Testis (tissue), 5 donors: ENCODE results near the gene CCL28. TPM values are rescaled to one million over a fixed set of nuclear protein-coding genes. Genes with fewer than 3 reads are reported as not detected.
"Not testable (repeated sequence)": the region's sequence is repeated elsewhere in the genome, so short reads cannot be mapped to it uniquely, and the experiment has no call there.

ENCODE experiments used
- DNase-seq: peaks from one replicate; pipeline ENCODE4 v3.0.0-alpha.2; 2019
- H3K27ac ChIP-seq, 2 donors: fragments of 200-600 bp; sonication (generic); one replicate each; pipeline ENCODE4 v1.5.1; 2019
- H3K27me3 ChIP-seq: fragments of 200-600 bp; sonication (generic); one replicate; pipeline ENCODE4 v1.5.1; 2019
- H3K36me3 ChIP-seq: fragments of 200-600 bp; sonication (generic); one replicate; pipeline ENCODE4 v1.5.1; 2017; ENCODE audit warnings: low read depth; ENCODE audit errors: missing control alignments
- H3K4me1 ChIP-seq: fragments of 200-600 bp; sonication (generic); one replicate; pipeline ENCODE4 v1.5.1; 2019
- H3K4me3 ChIP-seq, 2 donors: fragments of 200-600 bp; sonication (generic); one replicate each; pipeline ENCODE4 v1.5.1; 2017 to 2019
- H3K9me3 ChIP-seq: fragments of 200-600 bp; sonication (generic); one replicate; pipeline ENCODE4 v1.5.1; 2017
- POLR2A ChIP-seq: fragments of 450-650 bp; IDR thresholded peaks from one replicate; pipeline ENCODE4 v1.6.1; 2017; ENCODE audit warnings: antibody characterized with exemption, mild to moderate bottlenecking, moderate library complexity
- WGBS, 2 donors: methylation state at CpG; one replicate each; pipeline ENCODE4 v1.1.5; 2018; 5-methylcytosine and 5-hydroxymethylcytosine counted together
- intact Hi-C: fragments of 100-400 bp; cut with DNase I; formaldehyde crosslinking; loops from one replicate; pipeline ENCODE4 v1.15.1; 2023; ENCODE audit warnings: low total_unique reads
- long read RNA-seq, 2 donors: transcript quantifications; one replicate each; lab custom pipeline, GENCODE V29; 2026
- polyA plus RNA-seq: library from polyadenylated mRNA; stranded (reverse); fragments of 350-450 nt; fragmentation: Illumina TruSeq; extraction: RNeasy Lipid Tissue Mini Kit (QIAGEN cat#74804); gene quantifications from one replicate; pipeline ENCODE4 v1.2.3, GENCODE V29; 2014; ENCODE audit warnings: low read depth, low replicate concordance; ENCODE audit not compliant: insufficient read depth
- total RNA-seq, 2 donors: library from RNA; depleted of rRNA; stranded (reverse); fragments of >200 nt; gene quantifications; one replicate each; pipeline ENCODE4 v1.2.3, GENCODE V29; 2016
- TF ChIP-seq, protein P1 (sequence below), 3 experiments: fragments of 450-650 bp in 2 of 3; fragments of 200-600 bp in 1 of 3; sonication (generic) in 1 of 3; IDR thresholded peaks; one replicate each; pipeline ENCODE4 v1.5.1; 2016 to 2019; ENCODE audit warnings: antibody characterized with exemption in 3 of 3, mild to moderate bottlenecking in 2 of 3, moderate library complexity in 1 of 3

Gene CCL28, protein sequence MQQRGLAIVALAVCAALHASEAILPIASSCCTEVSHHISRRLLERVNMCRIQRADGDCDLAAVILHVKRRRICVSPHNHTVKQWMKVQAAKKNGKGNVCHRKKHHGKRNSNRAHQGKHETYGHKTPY
- 1 to 10 TPM; 5.6 to 7.6 TPM for total RNA-seq
- 3.8 TPM for polyA plus RNA-seq
- long read RNA-seq, donor 1, partial matches to known transcripts = 0 of 1 reads
- long read RNA-seq, donor 1, other reads (novel, unspliced or antisense) = 0 of 1 reads
- long read RNA-seq, donor 2 = 0 reads

DNA sequence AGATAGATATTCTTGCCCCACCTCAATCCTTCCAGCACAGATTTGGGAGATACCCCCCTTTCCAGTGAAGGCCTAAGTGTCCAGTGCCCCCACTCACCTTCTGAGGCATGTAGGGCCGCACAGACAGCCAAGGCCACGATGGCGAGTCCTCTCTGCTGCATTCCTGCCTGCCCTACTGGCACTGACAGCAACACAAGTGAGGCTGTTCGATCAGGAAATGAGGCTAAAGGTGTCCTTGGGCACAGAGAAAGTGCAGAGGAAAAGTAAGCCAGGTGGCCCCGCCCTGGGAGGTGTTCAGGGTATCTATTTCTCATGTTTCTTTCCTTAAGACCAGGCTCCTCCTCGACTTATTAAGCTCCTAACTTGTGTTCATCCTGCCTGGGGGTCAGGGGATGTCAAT, at the start of gene CCL28:
CCL28 (minus strand) TSS at position 236 of the 400 bp plus-strand sequence; CDS start at position 161, 75 bp downstream.
- Histone ChIP-seq H3K36me3 (no peaks in the 10 kb centered on the region), H3K9me3 (no peaks in the 10 kb centered on the region), H3K27ac (no peak within 1 kb of the TSS)

DNA sequence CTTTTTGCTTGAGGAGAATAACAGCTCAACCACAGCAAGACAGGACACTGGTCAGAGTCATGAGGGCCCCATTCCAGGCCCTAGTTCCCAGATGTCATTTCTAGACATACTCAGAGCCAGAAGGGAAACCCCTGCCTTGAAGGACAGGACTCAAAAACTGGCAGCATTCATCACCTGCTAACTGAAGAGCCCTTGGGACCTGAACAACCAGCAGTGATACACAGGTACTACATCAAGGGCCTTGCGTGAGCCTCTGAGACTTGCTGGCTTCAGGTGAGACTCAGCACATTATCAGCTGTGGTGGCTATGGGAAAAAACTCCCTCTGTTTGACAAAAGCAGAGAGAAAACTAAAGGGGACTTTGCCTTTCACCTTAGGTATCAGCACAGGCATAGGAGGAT, 48.9 kb upstream of the CCL28 start:
- no peaks in the 10 kb centered on the region for H3K36me3 ChIP-seq
- no peaks in the 10 kb centered on the region for H3K4me1 ChIP-seq
- no peaks in the 10 kb centered on the region for H3K9me3 ChIP-seq
- H3K27ac ChIP-seq = no peak overlapping the region
- DNase-seq = no peak
- H3K27me3 ChIP-seq = no peaks in the 10 kb centered on the region
- H3K4me3 ChIP-seq = no peak overlapping the region
- WGBS, 2 donors = 100% methylated on average over 1 of the region's 1 CpG
- intact Hi-C loops = no loop called here
- no peak for TF ChIP-seq POLR2A

More for the DNA sequence above, at the start of gene CCL28:
- 56 to 90% methylated on average over 6 of the region's 6 CpGs for WGBS, 2 donors
- no peak for TF ChIP-seq POLR2A
- TF ChIP-seq, protein P1, sequence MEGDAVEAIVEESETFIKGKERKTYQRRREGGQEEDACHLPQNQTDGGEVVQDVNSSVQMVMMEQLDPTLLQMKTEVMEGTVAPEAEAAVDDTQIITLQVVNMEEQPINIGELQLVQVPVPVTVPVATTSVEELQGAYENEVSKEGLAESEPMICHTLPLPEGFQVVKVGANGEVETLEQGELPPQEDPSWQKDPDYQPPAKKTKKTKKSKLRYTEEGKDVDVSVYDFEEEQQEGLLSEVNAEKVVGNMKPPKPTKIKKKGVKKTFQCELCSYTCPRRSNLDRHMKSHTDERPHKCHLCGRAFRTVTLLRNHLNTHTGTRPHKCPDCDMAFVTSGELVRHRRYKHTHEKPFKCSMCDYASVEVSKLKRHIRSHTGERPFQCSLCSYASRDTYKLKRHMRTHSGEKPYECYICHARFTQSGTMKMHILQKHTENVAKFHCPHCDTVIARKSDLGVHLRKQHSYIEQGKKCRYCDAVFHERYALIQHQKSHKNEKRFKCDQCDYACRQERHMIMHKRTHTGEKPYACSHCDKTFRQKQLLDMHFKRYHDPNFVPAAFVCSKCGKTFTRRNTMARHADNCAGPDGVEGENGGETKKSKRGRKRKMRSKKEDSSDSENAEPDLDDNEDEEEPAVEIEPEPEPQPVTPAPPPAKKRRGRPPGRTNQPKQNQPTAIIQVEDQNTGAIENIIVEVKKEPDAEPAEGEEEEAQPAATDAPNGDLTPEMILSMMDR (IDR thresholded peaks at IDR 0.05) = no peak
- no peaks in the 10 kb centered on the region for H3K27me3 ChIP-seq
- no peak for DNase-seq
- intact Hi-C loops = no loop called here
- no peaks in the 10 kb centered on the region for H3K4me1 ChIP-seq
- no peak within 1 kb of the TSS for H3K4me3 ChIP-seq

DNA sequence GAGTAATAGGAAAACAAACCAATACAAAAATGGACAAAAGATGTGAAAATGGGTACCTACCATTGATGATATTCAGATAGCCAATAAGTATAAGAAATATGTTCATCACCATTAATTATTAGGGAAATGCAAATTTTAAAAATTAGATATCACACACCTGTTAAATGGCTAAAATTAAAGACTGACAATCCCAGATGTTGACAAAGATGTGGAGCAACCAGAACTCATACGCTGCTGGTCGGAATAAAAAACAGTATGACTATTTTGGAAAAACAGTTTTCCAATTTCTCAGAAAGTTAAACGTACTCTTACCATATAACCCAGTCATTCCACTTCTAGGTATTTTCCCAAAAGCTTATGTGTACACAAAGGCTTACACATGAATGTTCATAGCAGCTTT, 44.4 kb upstream of the CCL28 start:
- intact Hi-C loops = no loop called here
- 95 to 97% methylated on average over 3 of the region's 3 CpGs for WGBS, 2 donors
- no peak for DNase-seq
- H3K4me3 ChIP-seq = no peak overlapping the region
- H3K27ac ChIP-seq = no peak overlapping the region
- no peaks in the 10 kb centered on the region for H3K27me3 ChIP-seq
- no peaks in the 10 kb centered on the region for H3K9me3 ChIP-seq
- no peaks in the 10 kb centered on the region for H3K36me3 ChIP-seq
- TF ChIP-seq, protein P1 (IDR thresholded peaks at IDR 0.05) = no peak
- TF ChIP-seq POLR2A = no peak
- no peaks in the 10 kb centered on the region for H3K4me1 ChIP-seq

DNA sequence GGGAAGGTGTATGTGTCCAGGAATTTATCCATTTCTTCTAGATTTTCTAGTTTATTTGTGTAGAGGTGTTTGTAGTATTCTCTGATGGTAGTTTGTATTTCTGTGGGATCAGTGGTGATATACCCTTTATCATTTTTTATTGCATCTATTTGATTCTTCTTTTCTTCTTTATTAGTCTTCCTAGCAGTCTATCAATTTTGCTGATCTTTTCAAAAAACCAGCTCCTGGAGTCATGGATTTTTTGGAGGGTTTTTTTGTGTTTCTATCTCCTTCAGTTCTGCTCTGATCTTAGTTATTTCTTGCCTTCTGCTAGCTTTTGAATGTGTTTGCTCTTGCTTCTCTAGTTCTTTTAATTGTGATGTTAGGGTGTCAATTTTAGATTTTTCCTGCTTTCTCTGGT, 29.4 kb upstream of the CCL28 start:
- H3K27ac ChIP-seq, H3K4me3 ChIP-seq, H3K4me1 ChIP-seq, intact Hi-C loops, H3K27me3 ChIP-seq, H3K36me3 ChIP-seq, H3K9me3 ChIP-seq, DNase-seq: not testable (repeated sequence)

DNA sequence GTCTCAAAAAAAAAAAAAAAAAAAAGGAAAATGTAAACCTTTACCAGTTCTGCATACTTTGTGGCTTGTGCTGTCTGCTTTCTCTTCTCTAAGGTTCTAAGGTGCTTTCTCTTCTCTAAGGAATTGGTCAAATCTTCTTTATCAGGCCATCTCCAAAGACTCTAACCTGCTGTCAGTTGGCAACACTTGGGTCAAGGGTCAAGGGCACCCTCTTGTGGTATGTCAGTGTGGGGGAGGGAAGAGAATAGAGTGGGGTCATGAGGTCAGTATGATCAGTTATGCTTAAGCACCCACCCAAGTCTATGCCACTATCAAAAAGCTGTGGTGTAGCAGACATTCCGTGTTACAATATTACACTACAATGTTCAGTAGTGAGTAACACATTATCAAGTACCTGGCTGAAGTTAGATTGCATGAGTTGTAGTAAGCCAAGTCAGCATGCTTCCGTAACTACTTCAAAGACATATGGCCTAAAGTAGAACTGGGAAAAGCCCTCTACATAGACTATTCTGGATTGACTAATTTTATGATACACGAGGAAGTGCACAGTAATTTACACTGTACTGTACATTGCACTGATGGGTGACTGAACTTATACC, 25.0 kb upstream of the CCL28 start:
- intact Hi-C loops = no loop called here
- TF ChIP-seq POLR2A = no peak
- TF ChIP-seq, protein P1 (IDR thresholded peaks at IDR 0.05) = no peak
- H3K27me3 ChIP-seq = no peaks in the 10 kb centered on the region
- 93 to 98% methylated on average over 3 of the region's 3 CpGs for WGBS, 2 donors
- no peaks in the 10 kb centered on the region for H3K4me1 ChIP-seq
- H3K27ac ChIP-seq = no peak overlapping the region
- DNase-seq = no peak
- H3K9me3 ChIP-seq = no peaks in the 10 kb centered on the region
- no peak overlapping the region for H3K4me3 ChIP-seq
- no peaks in the 10 kb centered on the region for H3K36me3 ChIP-seq

DNA sequence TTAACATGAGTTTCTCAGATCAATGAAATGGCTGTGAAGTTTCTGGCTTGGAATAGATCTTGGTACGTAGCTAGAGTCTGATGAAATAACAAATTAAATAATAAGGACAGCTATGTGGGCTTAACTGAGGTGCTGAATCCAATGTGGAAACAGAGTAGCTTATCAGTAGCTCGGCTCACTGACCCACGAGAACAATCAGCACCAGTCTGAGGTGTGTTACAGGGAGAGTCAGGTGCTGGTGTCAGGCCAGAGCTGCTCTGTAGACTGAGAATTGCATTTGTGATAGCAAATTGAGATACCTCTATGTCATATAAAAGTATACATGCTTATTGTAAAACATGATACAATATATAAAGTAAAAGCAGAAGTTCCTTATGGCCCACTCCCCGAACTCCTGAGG, 21.2 kb upstream of the CCL28 start:
- no peaks in the 10 kb centered on the region for H3K4me1 ChIP-seq
- no peaks in the 10 kb centered on the region for H3K36me3 ChIP-seq
- intact Hi-C loops = no loop called here
- no peaks in the 10 kb centered on the region for H3K27me3 ChIP-seq
- no peak overlapping the region for H3K4me3 ChIP-seq
- H3K27ac ChIP-seq = no peak overlapping the region
- no peak for TF ChIP-seq POLR2A
- TF ChIP-seq, protein P1 (IDR thresholded peaks at IDR 0.05) = no peak
- 54 to 65% methylated on average over 4 of the region's 4 CpGs for WGBS, 2 donors
- no peak for DNase-seq
- H3K9me3 ChIP-seq = no peaks in the 10 kb centered on the region
